GM08714 (cell line): ENCODE results near the gene FAM161A.
"Not testable (repeated sequence)": the region's sequence is repeated elsewhere in the genome, so short reads cannot be mapped to it uniquely, and the experiment has no call there.

ENCODE experiments used
- H3K4me3 ChIP-seq: fragments of 200-500 bp; sonication (Bioruptor generic); 2 replicates; pipeline ENCODE4 v1.5.1; 2014; ENCODE audit warnings: mild to moderate bottlenecking, low read length, inconsistent platforms
- ZNF274 ChIP-seq: IDR thresholded peaks from 2 replicates; pipeline ENCODE4 v1.6.1; 2012; ENCODE audit warnings: mild to moderate bottlenecking, low read depth, low read length

FAM161A gene

GRCh38 chr2:61811821-61812220 is 42.0 kb downstream of the FAM161A start:
- no peak for TF ChIP-seq ZNF274
- no peak overlapping the region for H3K4me3 ChIP-seq

GRCh38 chr2:61810203-61810602 is 43.7 kb downstream of the FAM161A start:
- H3K4me3 ChIP-seq = not testable (repeated sequence)

GRCh38 chr2:61808693-61809092 is 45.2 kb downstream of the FAM161A start:
- H3K4me3 ChIP-seq = not testable (repeated sequence)

- TF ChIP-seq ZNF274 = no peak
These were observed 46.7 kb downstream of the FAM161A start for GRCh38 chr2:61807036-61807757.

GRCh38 chr2:61802548-61802947 is 51.3 kb downstream of the FAM161A start:
- TF ChIP-seq ZNF274 = no peak
- H3K4me3 ChIP-seq = no peak overlapping the region

More at GRCh38 chr2:61807036-61807757, 46.7 kb downstream of the FAM161A start:
- no peak overlapping the region for H3K4me3 ChIP-seq

DNA sequence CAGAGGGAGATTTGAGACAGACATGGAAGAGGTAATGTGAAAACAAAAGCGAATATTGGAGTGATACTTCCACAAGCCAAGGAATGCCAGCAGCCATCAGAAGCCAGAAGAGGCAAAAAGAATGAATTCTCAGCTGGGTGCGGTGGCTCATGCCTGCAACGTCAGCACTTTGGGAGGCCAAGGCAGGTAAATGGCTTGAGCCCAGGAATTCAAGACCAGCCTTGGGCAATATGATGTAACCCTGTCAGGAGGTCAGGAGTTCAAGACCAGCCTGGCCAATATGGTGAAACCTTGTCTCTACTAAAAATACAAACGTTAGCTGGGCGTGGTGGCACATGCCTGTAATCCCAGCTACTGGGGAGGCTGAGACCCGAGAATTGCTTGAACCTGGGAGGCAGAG is 54.8 kb downstream of the FAM161A start:
- no peak overlapping the region for H3K4me3 ChIP-seq
- no peak for TF ChIP-seq ZNF274

DNA sequence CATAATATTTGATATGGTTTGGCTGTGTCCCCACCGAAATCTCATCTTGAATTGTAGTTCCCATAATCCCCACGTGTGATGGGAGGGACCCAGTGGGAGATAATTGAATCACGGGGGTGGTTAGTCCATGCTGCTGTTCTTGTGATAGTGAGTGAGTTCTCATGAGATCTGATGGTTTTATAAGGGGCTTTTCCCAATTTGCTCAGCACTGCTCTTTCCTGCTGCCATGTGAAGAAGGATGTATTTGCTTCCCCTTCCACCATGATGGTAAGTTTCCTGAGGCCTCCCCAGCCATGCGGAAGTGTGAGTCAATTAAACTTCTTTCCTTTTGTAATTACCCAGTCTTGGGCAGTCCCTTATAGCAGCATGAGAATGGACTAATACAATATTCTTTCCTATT is 56.4 kb downstream of the FAM161A start:
- not testable (repeated sequence) for H3K4me3 ChIP-seq

DNA sequence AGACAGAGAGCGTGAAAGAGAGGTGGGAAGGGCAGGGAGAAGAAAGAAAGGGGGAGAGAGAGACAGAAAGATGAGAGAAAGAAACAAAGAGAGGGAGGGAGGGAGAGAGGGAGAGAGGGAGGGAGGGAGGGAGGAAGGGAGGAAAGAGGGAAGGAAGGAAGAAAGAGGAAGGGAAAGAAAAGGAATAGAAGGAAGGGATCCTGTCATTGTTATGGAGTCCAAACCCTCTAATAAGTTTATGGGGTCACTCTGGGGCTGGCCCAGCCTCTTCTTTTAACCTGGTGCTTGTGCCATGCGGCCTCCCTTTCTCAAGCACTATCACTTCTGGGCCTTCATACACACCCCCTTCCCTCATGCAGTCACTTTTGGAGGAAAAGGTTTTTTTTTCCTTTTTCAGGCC is 58.5 kb downstream of the FAM161A start:
- H3K4me3 ChIP-seq = no peak overlapping the region
- TF ChIP-seq ZNF274 = no peak

GRCh38 chr2:61793389-61793836 is 60.4 kb downstream of the FAM161A start:
- H3K4me3 ChIP-seq = no peak overlapping the region
- no peak for TF ChIP-seq ZNF274

GRCh38 chr2:61792355-61792890 is 61.4 kb downstream of the FAM161A start:
- no peak overlapping the region for H3K4me3 ChIP-seq
- no peak for TF ChIP-seq ZNF274

DNA sequence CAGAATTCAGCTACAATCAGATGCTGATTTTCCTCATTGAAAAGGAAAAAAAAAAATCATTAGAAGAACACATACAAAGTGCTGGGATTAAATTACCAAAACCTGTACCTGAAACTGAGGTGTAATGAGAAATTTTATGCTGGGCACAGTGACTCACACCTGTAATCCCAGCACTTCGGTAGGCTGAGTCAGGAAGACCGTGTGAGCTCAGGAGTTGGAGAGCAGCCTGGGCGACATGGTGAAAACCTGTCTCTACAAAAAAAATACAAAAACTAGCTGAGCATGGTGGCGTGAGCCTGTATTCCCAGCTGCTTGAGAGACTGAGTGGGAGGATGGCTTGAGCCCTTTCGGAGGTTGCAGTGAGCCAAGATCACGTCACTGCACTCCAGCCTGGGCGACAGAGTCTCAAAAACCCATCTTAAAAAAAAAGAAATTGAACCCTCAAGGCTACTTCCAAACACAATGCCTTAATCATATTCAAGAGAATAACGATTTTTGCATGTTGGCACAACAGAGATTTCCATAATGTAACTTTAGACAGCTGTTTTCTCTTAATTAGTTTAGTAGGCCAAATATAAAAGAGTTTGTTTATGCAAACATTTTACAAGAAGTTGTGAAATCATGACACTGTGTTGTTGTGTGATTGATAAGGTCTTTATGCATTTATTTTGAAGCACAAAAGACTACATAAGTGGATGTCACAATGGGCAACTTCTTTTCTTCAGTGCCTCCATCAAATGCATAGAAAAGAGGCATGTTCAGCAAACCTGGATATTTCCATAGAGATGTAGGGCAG is 63.9 kb downstream of the FAM161A start:
- TF ChIP-seq ZNF274 = no peak

GRCh38 chr2:61787941-61788563 is 65.8 kb downstream of the FAM161A start:
- TF ChIP-seq ZNF274 = no peak
- H3K4me3 ChIP-seq = no peak overlapping the region

More for the DNA sequence above, 63.9 kb downstream of the FAM161A start:
- H3K4me3 ChIP-seq = no peak overlapping the region

DNA sequence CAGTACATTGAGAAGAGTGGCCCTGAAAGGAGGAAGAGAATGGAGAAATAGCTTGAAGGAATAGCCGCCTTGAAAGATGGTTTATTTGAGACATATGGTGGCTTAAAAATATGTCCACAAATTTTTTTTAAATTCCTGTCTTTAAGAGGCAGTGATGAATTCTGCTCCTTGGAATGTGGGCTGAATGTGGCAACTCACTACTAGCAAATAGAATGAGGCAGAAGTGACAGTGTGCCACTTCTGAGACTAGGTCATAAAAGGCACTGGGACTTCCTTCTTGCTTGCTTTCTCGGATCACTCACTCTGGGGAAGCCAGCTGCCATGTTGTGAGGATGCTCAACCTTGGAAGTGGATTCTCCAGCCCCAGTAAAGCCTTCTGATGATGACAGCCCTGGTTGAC is 67.0 kb downstream of the FAM161A start:
- TF ChIP-seq ZNF274 = no peak

GRCh38 chr2:61785583-61785982 is 68.3 kb downstream of the FAM161A start:
- no peak overlapping the region for H3K4me3 ChIP-seq
- no peak for TF ChIP-seq ZNF274

More for the DNA sequence above, 67.0 kb downstream of the FAM161A start:
- no peak overlapping the region for H3K4me3 ChIP-seq

DNA sequence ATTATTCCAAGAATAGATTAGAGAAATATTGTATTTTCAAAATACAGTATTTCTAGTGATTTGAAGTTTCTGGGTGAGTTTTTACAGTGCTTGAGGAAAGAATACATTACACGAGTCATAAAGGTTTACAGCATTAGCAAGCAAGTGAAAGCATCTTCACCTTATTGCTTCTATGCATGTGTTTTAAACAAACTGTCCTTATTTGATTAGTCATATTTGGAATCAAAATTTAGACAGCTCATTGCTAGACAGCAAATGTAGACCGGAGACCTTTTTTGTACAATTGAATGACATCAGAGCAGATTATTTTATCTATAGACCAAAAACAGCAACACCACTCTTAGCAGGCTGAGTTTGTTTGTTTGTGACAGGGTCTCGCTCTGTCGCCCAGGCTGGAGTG is 69.2 kb downstream of the FAM161A start:
- H3K4me3 ChIP-seq = no peak overlapping the region
- no peak for TF ChIP-seq ZNF274
